ENCODE data around the gene BCAS3.

Gene BCAS3

DNA sequence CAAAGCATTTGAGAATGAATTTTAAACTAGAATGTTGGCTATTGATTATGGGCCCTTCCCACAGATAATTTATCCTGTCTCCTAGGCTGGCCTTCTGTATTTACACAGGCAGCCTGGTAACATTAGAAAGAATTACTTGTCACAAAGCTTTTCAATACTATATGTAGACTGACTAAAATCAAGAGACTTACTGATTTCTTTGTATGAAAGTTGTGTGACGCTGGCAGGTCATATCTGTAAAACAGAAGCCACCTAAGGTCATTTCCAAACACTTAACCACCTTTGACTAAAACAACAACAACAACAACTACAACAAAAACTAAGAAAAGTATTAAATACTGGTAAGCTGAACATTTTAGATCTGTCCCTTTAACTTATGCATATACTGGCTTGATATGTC lies 393.0 kb downstream of the BCAS3 start:
- H3K36me3 Mint-ChIP-seq, result no peaks in the 10 kb centered on the region
- DNase-seq (ENCODE audit: low spot score in 2 of 2), result no peak
- peaks cover 5% of the 10 kb centered on the region for H3K4me1 Mint-ChIP-seq
- H3K27ac Mint-ChIP-seq, result no peak overlapping the region
- H3K4me3 Mint-ChIP-seq, result no peak overlapping the region
- H3K9me3 Mint-ChIP-seq, result no peaks in the 10 kb centered on the region
- ATAC-seq, result peak; percentile 93

- ATAC-seq, result no peak
- Mint-ChIP-seq H3K4me1 (peaks cover 5% of the 10 kb centered on the region), H3K4me3 (no peak overlapping the region), H3K27ac (no peak overlapping the region), H3K36me3 (no peaks in the 10 kb centered on the region), H3K9me3 (no peaks in the 10 kb centered on the region)
- DNase-seq (ENCODE audit: low spot score in 2 of 2), result no peak
These were observed 395.0 kb downstream of the BCAS3 start for GRCh38 chr17:61072648-61073047.

DNA sequence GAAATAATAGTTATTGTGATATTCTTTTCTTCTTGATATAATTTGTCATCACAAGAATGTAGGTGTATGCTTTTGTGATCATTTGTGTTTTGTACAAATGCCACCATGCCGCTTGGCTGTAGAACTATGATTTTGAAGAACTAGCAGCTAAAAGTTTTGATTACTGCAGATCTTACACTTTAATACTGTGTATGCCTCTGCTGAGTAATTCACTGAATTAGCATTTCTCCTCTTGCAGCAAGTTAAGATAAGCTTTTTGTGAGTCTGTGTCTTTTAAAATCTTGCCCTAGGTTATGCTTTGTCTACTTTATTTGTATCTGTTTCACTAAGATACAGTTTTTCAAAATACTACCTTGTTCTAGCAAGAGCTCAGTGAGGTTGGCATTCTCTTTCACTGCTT lies 395.5 kb downstream of the BCAS3 start:
- no peak for ATAC-seq
- no peak for DNase-seq (ENCODE audit: low spot score in 2 of 2)
- Mint-ChIP-seq H3K4me3 (no peak overlapping the region), H3K27ac (peak overlapping the region; percentile 3), H3K36me3 (no peaks in the 10 kb centered on the region), H3K4me1 (peaks cover 5% of the 10 kb centered on the region), H3K9me3 (no peaks in the 10 kb centered on the region)

DNA sequence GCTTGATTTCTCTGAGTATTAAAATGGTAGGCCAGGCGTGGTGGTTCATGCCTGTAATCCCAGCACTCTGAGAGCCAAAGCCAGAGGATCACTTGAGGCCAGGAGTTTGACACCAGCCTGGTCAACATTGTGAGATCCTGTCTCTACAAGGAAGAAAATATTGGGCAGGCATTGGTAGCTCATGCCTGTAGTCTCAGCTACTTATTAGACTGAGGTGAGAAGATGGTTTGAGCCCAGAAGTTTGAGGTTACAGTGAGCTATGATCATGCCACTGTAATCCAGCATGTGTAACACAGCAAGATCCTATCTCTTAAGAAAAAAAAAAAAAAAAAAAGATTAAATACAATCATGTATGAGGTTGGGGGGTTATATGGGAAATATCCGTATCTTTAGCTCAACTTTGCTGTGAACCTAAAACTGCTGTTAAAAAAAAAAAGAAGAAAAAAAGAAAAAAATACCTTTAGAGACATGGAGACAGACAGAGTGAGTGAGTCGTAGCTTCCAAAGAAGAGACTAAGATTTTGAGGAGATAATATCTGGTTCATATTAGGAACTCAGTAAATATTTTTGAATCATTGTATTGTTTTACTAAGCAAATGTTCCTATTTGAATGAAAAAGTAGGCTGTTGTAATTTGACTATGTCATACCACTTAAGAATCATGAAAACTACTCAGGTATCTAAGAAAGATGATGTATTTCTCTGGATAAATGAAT lies 396.3 kb downstream of the BCAS3 start:
- Mint-ChIP-seq H3K4me1 (peaks cover 5% of the 10 kb centered on the region), H3K36me3 (no peaks in the 10 kb centered on the region), H3K4me3 (no peak overlapping the region), H3K9me3 (no peaks in the 10 kb centered on the region), H3K27ac (peak overlapping the region; percentile 3)
- DNase-seq (ENCODE audit: low spot score in 2 of 2), result no peak
- ATAC-seq, result peak; percentile 69

DNA sequence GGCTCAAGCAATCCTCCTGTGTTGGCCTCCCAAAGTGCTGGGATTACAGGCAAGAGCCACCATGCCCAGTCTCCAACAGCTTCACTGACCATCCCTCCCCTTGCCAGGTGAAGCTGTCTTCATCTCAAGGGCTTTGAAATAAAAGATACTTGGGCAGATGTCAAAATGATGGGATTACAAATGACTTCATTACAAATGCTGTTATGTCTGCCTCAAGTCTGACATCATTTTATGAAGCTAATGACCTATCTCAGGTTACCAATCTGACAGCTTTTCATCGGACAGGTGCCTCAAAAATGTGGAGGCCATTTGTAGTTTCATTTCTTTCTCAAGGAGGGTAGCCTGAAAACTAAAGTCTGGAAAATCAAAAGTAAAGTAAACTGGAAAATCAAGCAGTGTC lies 398.3 kb downstream of the BCAS3 start:
- DNase-seq (ENCODE audit: low spot score in 2 of 2), result no peak
- no peak overlapping the region for H3K4me3 Mint-ChIP-seq
- H3K9me3 Mint-ChIP-seq, result no peaks in the 10 kb centered on the region
- no peak for ATAC-seq
- H3K36me3 Mint-ChIP-seq, result peaks cover 7% of the 10 kb centered on the region
- H3K27ac Mint-ChIP-seq, result no peak overlapping the region
- peaks cover 5% of the 10 kb centered on the region for H3K4me1 Mint-ChIP-seq

GRCh38 chr17:61076621-61077031 lies 399.0 kb downstream of the BCAS3 start:
- peaks cover 7% of the 10 kb centered on the region for H3K36me3 Mint-ChIP-seq
- H3K4me3 Mint-ChIP-seq, result no peak overlapping the region
- H3K9me3 Mint-ChIP-seq, result no peaks in the 10 kb centered on the region
- DNase-seq (ENCODE audit: low spot score in 2 of 2), result no peak
- ATAC-seq, result no peak
- H3K4me1 Mint-ChIP-seq, result peaks cover 5% of the 10 kb centered on the region
- no peak overlapping the region for H3K27ac Mint-ChIP-seq

DNA sequence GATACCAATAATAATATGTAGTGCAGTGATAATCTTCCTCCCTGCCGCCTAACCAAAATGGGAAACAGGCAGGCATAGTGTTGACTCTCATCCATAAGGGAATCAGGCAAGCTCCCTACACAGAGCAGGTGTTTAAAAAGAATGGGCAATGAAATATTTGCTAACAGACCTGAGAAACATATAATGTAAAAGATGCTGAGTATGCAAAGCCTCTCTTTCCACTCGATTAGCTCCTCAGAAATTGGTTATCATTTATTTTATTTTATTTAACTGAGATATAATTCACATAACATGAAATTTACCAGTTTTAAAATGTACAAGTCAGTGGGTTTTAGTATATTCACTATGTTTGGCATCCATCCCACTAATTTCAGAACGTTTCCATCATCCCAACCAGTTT lies 404.3 kb downstream of the BCAS3 start:
- no peak overlapping the region for H3K27ac Mint-ChIP-seq
- H3K36me3 Mint-ChIP-seq, result peaks cover 7% of the 10 kb centered on the region
- no peak for DNase-seq (ENCODE audit: low spot score in 2 of 2)
- no peak overlapping the region for H3K4me3 Mint-ChIP-seq
- no peaks in the 10 kb centered on the region for H3K9me3 Mint-ChIP-seq
- ATAC-seq, result no peak
- H3K4me1 Mint-ChIP-seq, result no peaks in the 10 kb centered on the region

- H3K9me3 Mint-ChIP-seq, result no peaks in the 10 kb centered on the region
- DNase-seq (ENCODE audit: low spot score in 2 of 2) (no peak), ATAC-seq (no peak)
- no peaks in the 10 kb centered on the region for H3K4me1 Mint-ChIP-seq
- no peak overlapping the region for H3K4me3 Mint-ChIP-seq
- peaks cover 10% of the 10 kb centered on the region for H3K36me3 Mint-ChIP-seq
- H3K27ac Mint-ChIP-seq, result no peak overlapping the region
These were observed 406.6 kb downstream of the BCAS3 start for GRCh38 chr17:61084260-61084659.

GRCh38 chr17:61087024-61087423 lies 409.4 kb downstream of the BCAS3 start:
- H3K36me3 Mint-ChIP-seq, result peaks cover 6% of the 10 kb centered on the region
- no peak overlapping the region for H3K4me3 Mint-ChIP-seq
- no peak overlapping the region for H3K27ac Mint-ChIP-seq
- DNase-seq (ENCODE audit: low spot score in 2 of 2) (no peak), ATAC-seq (no peak)
- H3K4me1 Mint-ChIP-seq, result no peaks in the 10 kb centered on the region
- H3K9me3 Mint-ChIP-seq, result no peaks in the 10 kb centered on the region

DNA sequence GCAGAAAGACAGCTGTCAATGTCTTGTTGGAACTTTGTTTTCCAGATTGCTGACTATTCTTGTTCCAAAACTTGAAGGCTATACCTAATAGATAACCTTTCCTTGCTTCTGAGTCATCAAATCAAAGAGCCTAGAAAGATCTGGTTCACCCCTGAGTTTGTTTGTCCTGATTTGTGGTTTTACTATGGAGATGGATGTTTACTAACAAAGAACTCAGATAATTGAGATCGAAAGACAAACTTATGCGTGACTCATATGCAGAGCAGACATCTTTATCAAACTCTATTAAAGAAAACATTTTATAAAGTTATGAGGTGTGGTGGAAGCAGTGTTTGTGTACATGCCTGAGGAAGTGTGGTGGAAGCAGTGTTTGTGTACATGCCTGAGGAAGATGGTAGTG lies 410.9 kb downstream of the BCAS3 start:
- Mint-ChIP-seq H3K9me3 (peaks cover 4% of the 10 kb centered on the region), H3K4me3 (no peak overlapping the region), H3K36me3 (peaks cover 6% of the 10 kb centered on the region), H3K4me1 (no peaks in the 10 kb centered on the region), H3K27ac (no peak overlapping the region)
- DNase-seq (ENCODE audit: low spot score in 2 of 2) (no peak), ATAC-seq (no peak)

- Mint-ChIP-seq H3K36me3 (peaks cover 6% of the 10 kb centered on the region), H3K4me1 (no peaks in the 10 kb centered on the region), H3K4me3 (no peak overlapping the region), H3K9me3 (peaks cover 4% of the 10 kb centered on the region), H3K27ac (no peak overlapping the region)
- ATAC-seq, result no peak
- no peak for DNase-seq (ENCODE audit: low spot score in 2 of 2)
These were observed 413.4 kb downstream of the BCAS3 start for GRCh38 chr17:61091096-61091495.

GRCh38 chr17:61097781-61098180 lies 420.1 kb downstream of the BCAS3 start:
- Mint-ChIP-seq H3K36me3 (no peaks in the 10 kb centered on the region), H3K27ac (no peak overlapping the region), H3K4me3 (no peak overlapping the region), H3K4me1 (no peaks in the 10 kb centered on the region), H3K9me3 (no peaks in the 10 kb centered on the region)
- DNase-seq (ENCODE audit: low spot score in 2 of 2), result no peak
- ATAC-seq, result no peak

- Mint-ChIP-seq H3K9me3 (no peaks in the 10 kb centered on the region), H3K36me3 (no peaks in the 10 kb centered on the region), H3K4me3 (no peak overlapping the region), H3K27ac (no peak overlapping the region), H3K4me1 (no peaks in the 10 kb centered on the region)
- DNase-seq (ENCODE audit: low spot score in 2 of 2) (no peak), ATAC-seq (no peak)
These were observed 428.7 kb downstream of the BCAS3 start for GRCh38 chr17:61106354-61106753.

- no peaks in the 10 kb centered on the region for H3K36me3 Mint-ChIP-seq
- H3K4me3 Mint-ChIP-seq, result no peak overlapping the region
- no peak overlapping the region for H3K27ac Mint-ChIP-seq
- ATAC-seq, result no peak
- DNase-seq (ENCODE audit: low spot score in 2 of 2), result no peak
- no peaks in the 10 kb centered on the region for H3K4me1 Mint-ChIP-seq
- H3K9me3 Mint-ChIP-seq, result peaks cover 5% of the 10 kb centered on the region
These were observed 438.9 kb downstream of the BCAS3 start for GRCh38 chr17:61116577-61116976.

DNA sequence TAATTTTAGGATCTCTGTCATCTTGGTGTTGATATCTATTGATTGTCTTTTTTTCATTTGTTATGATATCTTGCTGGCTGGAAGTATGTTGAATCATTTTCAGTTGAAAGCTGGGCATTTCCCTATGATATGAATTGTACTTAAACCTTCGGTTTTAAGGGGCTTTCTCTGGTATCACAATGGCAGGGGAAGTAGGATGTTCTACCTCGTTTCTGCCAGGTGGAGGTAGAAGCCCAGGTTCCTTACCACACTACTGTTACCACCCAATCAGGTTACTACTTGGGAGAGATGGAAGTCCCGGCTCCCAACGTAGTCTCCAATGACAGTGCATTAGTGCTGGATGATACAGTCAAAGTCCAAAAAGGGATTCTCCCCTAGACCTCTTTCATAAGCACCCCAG lies 440.3 kb downstream of the BCAS3 start:
- Mint-ChIP-seq H3K4me1 (no peaks in the 10 kb centered on the region), H3K36me3 (no peaks in the 10 kb centered on the region), H3K4me3 (no peak overlapping the region), H3K27ac (no peak overlapping the region), H3K9me3 (peaks cover 5% of the 10 kb centered on the region)
- no peak for DNase-seq (ENCODE audit: low spot score in 2 of 2)
- no peak for ATAC-seq

DNA sequence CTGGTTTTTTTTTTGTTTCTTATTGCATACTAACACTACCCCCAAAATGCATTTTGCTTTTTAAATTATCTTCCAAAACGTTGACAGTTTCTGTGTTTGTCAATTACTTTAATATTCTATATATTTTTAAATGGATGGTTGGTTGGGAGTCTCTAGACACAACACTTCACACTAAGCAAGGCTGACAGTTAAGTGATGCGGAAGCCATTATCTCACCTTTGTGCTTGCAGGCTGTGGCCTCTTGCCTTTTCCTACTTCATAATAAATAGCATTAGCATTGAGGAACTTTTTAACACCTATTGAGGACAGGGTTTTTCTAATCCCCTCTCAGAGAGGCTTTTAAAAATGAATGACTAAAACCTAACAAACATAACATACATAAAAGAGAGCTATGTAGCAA lies 441.2 kb downstream of the BCAS3 start:
- no peak for ATAC-seq

More for the DNA sequence above, 441.2 kb downstream of the BCAS3 start:
- no peak for DNase-seq (ENCODE audit: low spot score in 2 of 2)
- Mint-ChIP-seq H3K4me1 (no peaks in the 10 kb centered on the region), H3K27ac (no peak overlapping the region), H3K4me3 (no peak overlapping the region), H3K9me3 (peaks cover 5% of the 10 kb centered on the region), H3K36me3 (no peaks in the 10 kb centered on the region)

All from stimulated activated effector memory CD8-positive, alpha-beta T cell treated with anti-CD3 and anti-CD28 coated beads, Interleukin-12 subunit alpha, Interleukin-12 subunit beta, amount 100 ng/mL, for 72 hours (primary cell).